ENCODE results near the gene SLX4.

DNA sequence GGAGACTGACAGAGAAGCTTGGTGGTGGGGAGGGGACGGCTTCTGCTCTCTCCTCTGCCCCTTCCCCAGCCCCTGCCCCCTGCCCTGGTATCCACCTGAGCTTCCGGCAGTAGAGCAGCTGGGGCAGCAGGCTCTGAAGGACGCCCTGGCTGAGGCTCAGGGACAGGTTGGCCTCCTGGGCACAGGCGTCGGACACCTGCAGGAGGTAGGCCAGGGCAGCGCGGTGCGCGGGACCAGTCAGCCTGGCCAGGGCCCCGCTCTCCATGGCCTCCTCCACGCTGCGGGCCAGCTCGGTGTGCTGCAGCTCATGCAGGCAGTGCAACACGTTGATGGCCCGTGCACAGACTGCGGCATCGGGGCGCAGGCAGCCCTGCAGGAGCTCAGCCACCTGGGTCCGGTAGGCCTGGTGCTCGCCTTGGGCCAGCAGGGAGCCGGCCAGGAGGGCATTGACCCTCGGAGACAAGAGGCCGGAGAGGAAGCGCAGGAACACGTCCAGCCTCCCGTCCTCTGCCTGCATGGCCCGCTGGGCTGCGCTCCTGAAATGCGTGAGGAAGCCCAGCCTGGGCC, 48.4 kb downstream of the SLX4 start:
- no peak for TF ChIP-seq BACH2 (CRISPR knock-in tag; IDR thresholded peaks at IDR 0.05; ENCODE audit: borderline replicate concordance)
- TF ChIP-seq RARB (CRISPR knock-in tag; IDR thresholded peaks at IDR 0.05), result no peak
